GM10847 (cell line): ENCODE data around the gene ITGB2.

Source experiments
- POLR2A ChIP-seq: IDR thresholded peaks from 2 replicates; pipeline ENCODE4 v1.6.1; 2011; ENCODE audit not compliant: insufficient read length; ENCODE audit errors: extremely low read depth

The ITGB2 gene

GRCh38 chr21:44883250-44883649 is 37.4 kb downstream of the ITGB2 start:
- no peak for TF ChIP-seq POLR2A

GRCh38 chr21:44881198-44881872 is 39.4 kb downstream of the ITGB2 start:
- TF ChIP-seq POLR2A, result no peak

- TF ChIP-seq POLR2A, result no peak
These were observed 40.1 kb downstream of the ITGB2 start for GRCh38 chr21:44880405-44881197.

- no peak for TF ChIP-seq POLR2A
These were observed 42.4 kb downstream of the ITGB2 start for GRCh38 chr21:44878053-44878982.

- no peak for TF ChIP-seq POLR2A
These were observed 43.7 kb downstream of the ITGB2 start for GRCh38 chr21:44876849-44877575.

GRCh38 chr21:44875316-44875700 is 45.4 kb downstream of the ITGB2 start:
- TF ChIP-seq POLR2A, result no peak

GRCh38 chr21:44874497-44875315 is 46.0 kb downstream of the ITGB2 start:
- TF ChIP-seq POLR2A, result peak; percentile 27

GRCh38 chr21:44874240-44874496 is 46.5 kb downstream of the ITGB2 start:
- TF ChIP-seq POLR2A, result no peak

- peak; percentile 69 for TF ChIP-seq POLR2A
These were observed 47.1 kb downstream of the ITGB2 start, which contains the start of gene PTTG1IP for GRCh38 chr21:44873356-44874239. TSS of gene PTTG1IP (minus strand) at chr21:44873690. CDS start at chr21:44873616, 74 bp downstream.

- no peak for TF ChIP-seq POLR2A
These were observed 47.9 kb downstream of the ITGB2 start for GRCh38 chr21:44872649-44873355.

GRCh38 chr21:44872323-44872648 is 48.4 kb downstream of the ITGB2 start:
- no peak for TF ChIP-seq POLR2A

GRCh38 chr21:44871576-44872269 is 49.0 kb downstream of the ITGB2 start:
- TF ChIP-seq POLR2A, result no peak
